22Rv1 (cell line): Measurements from ENCODE around the gene PLEKHA6.
"Not testable (repeated sequence)": the region's sequence is repeated elsewhere in the genome, so short reads cannot be mapped to it uniquely, and the experiment has no call there.

ENCODE experiments used
- H3K27ac ChIP-seq: fragments of 450-650 bp; 2 replicates; pipeline ENCODE4 v1.5.1; 2017
- ZFX ChIP-seq: fragments of 450-650 bp; IDR thresholded peaks from 2 replicates; pipeline ENCODE4 v1.6.1; 2017; ENCODE audit warnings: antibody characterized with exemption, borderline replicate concordance
- TF ChIP-seq, protein P1 (sequence below): fragments of 450-650 bp; IDR thresholded peaks from 2 replicates; pipeline ENCODE4 v1.5.1; 2017; ENCODE audit warnings: mild to moderate bottlenecking

PLEKHA6 gene

DNA sequence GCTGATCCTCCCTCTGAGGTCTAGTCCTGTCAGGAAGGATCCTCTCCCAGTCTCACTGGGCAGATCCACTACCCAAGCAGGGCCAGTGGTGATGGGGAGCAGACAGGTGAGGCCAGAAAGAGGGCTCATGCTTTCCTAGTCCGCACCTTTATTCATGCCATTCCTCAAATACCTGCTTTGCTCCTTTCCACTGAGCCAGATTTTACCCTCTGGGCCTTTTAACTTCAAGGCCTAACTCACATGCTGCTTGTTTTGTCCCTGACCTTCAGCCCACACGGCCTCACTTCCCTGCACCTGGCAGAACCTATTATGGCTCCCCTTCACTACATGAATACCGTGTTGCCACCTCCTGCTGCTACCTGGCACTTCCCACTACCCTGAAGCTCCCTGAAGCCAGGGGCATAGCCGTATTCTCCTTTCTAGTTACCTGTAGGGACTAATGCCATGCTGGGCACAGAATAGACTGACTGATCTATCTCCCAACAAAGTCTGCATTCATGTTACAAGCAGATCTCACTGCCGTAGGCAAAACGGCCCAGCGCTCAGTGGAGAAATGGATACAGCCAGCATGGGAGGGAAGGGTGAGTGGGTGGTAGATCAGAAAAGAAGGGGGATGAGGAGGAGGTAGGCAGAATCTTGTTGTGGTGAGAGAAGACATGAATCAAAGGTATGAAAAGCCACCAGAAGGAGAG, 109.8 kb downstream of the PLEKHA6 start:
- TF ChIP-seq, protein P1, sequence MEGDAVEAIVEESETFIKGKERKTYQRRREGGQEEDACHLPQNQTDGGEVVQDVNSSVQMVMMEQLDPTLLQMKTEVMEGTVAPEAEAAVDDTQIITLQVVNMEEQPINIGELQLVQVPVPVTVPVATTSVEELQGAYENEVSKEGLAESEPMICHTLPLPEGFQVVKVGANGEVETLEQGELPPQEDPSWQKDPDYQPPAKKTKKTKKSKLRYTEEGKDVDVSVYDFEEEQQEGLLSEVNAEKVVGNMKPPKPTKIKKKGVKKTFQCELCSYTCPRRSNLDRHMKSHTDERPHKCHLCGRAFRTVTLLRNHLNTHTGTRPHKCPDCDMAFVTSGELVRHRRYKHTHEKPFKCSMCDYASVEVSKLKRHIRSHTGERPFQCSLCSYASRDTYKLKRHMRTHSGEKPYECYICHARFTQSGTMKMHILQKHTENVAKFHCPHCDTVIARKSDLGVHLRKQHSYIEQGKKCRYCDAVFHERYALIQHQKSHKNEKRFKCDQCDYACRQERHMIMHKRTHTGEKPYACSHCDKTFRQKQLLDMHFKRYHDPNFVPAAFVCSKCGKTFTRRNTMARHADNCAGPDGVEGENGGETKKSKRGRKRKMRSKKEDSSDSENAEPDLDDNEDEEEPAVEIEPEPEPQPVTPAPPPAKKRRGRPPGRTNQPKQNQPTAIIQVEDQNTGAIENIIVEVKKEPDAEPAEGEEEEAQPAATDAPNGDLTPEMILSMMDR, result no peak
- no peak for TF ChIP-seq ZFX
- no peak overlapping the region for H3K27ac ChIP-seq

DNA sequence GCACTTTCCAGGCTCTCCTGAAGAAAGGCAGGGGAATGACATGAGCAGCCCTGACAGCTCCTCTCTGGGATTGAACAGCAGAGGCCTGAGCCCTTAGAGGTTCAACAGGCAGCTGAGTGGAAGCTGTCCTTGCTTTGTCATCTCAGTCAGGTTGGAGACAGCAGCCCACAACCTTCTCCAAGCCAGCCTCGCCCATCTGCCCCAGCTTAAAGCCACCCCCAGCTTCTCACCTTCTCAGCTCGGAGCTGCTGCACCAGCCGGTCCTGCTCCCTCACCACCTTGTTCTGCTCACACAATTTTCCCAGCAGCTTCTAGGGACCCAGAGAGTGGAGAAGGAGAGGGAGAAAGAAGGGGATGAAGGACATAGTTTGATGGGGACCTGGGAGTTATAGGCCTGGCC, 110.8 kb downstream of the PLEKHA6 start:
- no peak overlapping the region for H3K27ac ChIP-seq
- TF ChIP-seq, protein P1, result no peak

DNA sequence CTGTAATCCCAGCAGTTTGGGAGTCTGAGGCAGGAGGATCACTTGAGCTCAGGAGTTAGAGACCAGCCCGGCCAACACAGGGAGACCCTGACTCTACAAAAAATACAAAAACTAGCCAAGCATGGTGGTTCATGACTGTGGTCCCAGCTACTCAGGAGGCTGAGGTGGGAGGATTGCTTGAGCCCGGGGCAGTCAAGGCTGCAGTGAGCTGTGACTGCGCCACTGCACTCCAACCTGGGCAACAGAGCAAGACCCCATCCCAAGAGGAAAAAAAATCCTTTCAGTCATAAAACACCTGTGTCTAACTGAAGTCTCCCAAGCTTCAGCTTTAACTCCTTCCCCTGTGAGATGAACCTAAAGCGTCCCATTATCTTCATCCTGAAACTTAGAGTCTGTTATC, 112.9 kb downstream of the PLEKHA6 start:
- TF ChIP-seq ZFX, result no peak
- TF ChIP-seq, protein P1, result no peak
- H3K27ac ChIP-seq, result no peak overlapping the region

DNA sequence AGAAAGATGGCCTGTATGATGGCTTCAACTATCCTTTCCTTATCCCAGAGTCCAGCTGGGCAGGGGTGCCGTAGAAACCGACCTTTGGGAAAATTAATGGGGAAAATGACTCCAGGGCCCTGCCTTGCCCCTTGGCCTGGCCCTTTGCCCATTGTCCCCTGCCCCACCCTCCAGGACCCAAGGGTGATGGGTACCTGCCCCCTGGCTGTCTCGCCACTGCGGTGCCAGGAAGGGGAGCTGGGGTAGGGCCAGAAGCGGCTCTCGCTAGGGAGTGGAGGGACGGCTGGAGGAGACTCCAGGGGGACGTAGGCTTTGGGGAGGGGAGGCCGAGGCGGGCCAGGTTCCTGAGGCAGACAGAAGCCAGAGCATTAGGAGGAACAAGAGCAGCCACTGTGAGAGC, 116.8 kb downstream of the PLEKHA6 start:
- no peak overlapping the region for H3K27ac ChIP-seq
- TF ChIP-seq, protein P1, result no peak
- no peak for TF ChIP-seq ZFX

DNA sequence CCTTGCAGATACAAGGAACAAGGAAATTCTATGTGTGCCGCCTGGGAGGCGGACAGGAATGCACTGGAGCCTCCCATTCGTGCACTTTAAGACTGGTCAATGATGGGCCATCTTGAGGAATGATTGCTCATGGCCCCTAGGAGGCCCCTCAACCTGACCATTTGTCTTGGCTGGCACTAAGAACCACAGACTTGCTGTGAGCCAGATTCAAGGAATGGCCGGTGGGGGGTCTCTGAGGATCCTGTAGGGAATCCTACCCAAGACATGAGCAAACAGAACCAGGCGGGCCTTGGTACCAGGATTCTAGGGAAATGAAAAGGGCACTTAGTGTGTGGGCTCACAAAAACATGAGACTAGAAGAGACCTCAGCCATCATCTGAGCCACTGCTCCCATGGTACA, 117.8 kb downstream of the PLEKHA6 start:
- H3K27ac ChIP-seq, result no peak overlapping the region
- no peak for TF ChIP-seq ZFX
- TF ChIP-seq, protein P1, result no peak

DNA sequence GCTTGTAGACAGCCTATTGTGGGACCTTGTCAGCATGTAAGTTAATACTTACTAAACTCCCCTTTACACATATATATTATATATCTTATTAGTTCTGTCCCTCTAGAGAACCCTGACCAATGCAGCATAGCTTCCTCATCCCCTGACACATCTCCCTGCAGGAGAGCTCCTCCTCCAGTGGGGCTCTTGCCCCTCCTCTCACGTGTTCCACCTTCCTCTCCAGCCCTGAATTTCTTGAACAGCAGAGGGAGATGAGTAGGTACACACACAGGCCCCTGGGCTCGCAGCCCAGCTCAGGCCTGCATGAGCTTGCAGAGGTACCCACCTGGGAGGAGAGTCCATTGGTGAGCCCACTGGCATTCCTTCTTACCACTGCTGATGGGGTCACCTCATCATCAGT, 118.7 kb downstream of the PLEKHA6 start:
- no peak overlapping the region for H3K27ac ChIP-seq
- no peak for TF ChIP-seq ZFX
- TF ChIP-seq, protein P1, result no peak

DNA sequence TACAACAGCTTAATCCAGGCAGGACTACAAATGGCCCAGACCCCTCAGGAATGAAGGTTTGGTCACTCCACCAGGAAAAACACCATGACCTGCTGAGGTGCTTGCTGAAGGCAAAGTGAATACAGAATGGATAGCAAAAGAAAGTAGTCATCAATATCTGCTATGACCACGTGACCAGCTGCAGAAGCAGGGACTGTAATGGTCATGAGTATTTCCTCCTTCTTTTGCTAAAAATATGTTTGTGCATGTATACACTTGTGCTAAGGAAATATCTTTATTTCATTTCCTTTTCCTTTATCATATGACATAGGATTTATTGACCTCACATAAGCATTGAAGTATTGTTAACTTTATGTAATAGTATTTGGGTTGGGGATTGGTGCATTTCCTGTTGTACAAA, 119.5 kb downstream of the PLEKHA6 start:
- no peak overlapping the region for H3K27ac ChIP-seq
- TF ChIP-seq, protein P1, result no peak
- TF ChIP-seq ZFX, result no peak

DNA sequence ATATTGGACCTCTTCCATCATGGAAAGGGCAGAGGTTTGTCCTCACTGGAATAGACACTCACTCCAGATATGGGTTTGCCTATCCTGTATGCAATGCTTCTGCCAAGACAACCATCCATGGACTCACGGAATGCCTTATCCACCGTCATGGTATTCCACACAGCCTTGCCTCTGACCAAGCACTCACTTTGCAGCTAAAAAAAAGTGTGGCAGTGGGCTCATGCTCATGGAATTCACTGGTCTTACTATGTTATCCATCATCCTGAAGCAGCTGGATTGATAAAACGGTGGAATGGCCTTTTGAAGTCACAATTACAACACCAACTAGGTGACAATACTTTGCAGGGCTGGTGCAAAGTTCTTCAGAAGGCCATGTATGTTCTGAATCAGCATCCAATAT, 120.3 kb downstream of the PLEKHA6 start:
- H3K27ac ChIP-seq, result not testable (repeated sequence)

DNA sequence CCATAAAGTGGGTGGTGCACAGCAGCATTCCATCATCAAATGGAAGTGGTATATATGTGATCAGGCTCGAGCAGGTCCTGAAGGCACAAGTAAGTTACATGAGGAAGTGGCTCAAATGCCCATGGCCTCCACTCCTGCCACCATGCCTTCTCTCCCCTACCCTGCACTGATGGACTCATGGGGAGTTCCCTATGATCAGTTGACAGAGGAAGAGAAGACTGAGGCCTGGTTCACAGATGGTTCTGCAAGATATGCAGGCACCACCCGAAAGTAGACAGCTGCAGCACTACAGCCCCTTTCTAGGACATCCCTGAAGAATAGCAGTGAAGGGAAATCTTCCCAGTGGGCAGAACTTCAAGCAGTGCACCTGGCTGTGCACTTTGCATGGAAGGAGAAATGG, 121.2 kb downstream of the PLEKHA6 start:
- not testable (repeated sequence) for H3K27ac ChIP-seq

DNA sequence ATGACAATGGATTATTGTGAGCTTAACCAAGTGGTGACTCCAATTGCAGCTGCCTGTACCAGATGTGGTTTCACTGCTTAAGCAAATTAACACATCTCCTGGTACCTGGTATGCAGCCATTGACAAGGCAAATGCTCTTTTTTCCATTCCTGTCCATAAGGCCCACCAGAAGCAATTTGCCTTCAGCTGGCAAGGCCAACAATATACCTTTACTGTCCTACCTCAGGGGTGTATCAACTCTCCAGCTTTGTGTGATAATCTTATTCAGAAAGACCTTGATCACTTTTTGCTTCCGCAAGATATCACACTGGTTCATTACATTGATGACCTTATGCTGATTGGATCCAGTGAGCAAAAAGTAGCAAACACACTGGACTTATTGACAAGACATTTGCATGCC, 122.2 kb downstream of the PLEKHA6 start:
- not testable (repeated sequence) for H3K27ac ChIP-seq
